T follicular helper cell (primary cell): ENCODE data around the gene CPNE4.
"Not testable (repeated sequence)": the region's sequence is repeated elsewhere in the genome, so short reads cannot be mapped to it uniquely, and the experiment has no call there.

ENCODE experiments used
- DNase-seq: peaks from one replicate; pipeline ENCODE4 v3.0.0-alpha.2; 2020; ENCODE audit warnings: low read depth

CPNE4 gene

GRCh38 chr3:131535131-131535530 lies 499.7 kb downstream of the CPNE4 start:
- no peak for DNase-seq

GRCh38 chr3:131532645-131533044 lies 502.2 kb downstream of the CPNE4 start:
- no peak for DNase-seq

- no peak for DNase-seq
Measured at GRCh38 chr3:131530843-131531242, 504.0 kb downstream of the CPNE4 start.

- DNase-seq: no peak
Measured at GRCh38 chr3:131530388-131530787, 504.4 kb downstream of the CPNE4 start.

GRCh38 chr3:131526801-131527347 lies 507.9 kb downstream of the CPNE4 start:
- DNase-seq: no peak

- DNase-seq: no peak
Measured at GRCh38 chr3:131518680-131519079, 516.1 kb downstream of the CPNE4 start.

- no peak for DNase-seq
Measured at GRCh38 chr3:131505421-131505820, 529.4 kb downstream of the CPNE4 start.

GRCh38 chr3:131503320-131503635 lies 531.5 kb downstream of the CPNE4 start:
- no peak for DNase-seq

- DNase-seq: peak; percentile 66
Measured at GRCh38 chr3:131502530-131503319, 532.1 kb downstream of the CPNE4 start, which contains the start of gene MRPL3. MRPL3 (minus strand) TSS chr3:131502971; CDS start chr3:131502821, 150 bp downstream.

GRCh38 chr3:131501949-131502348 lies 532.9 kb downstream of the CPNE4 start:
- no peak for DNase-seq

- no peak for DNase-seq
Measured at GRCh38 chr3:131494706-131495105, 540.1 kb downstream of the CPNE4 start.

GRCh38 chr3:131491775-131492174 lies 543.0 kb downstream of the CPNE4 start:
- DNase-seq: no peak

- DNase-seq: no peak
Measured at GRCh38 chr3:131491084-131491483, 543.7 kb downstream of the CPNE4 start.

- not testable (repeated sequence) for DNase-seq
Measured at GRCh38 chr3:131486545-131486944, 548.3 kb downstream of the CPNE4 start.

GRCh38 chr3:131485119-131485518 lies 549.7 kb downstream of the CPNE4 start:
- no peak for DNase-seq

- DNase-seq: no peak
Measured at GRCh38 chr3:131484496-131485111, 550.2 kb downstream of the CPNE4 start.
